HEK293 (cell line): ENCODE results near the gene ENAH.

Source experiments
- CTCF ChIA-PET: fragments of 350-600 bp; formaldehyde crosslinking; extraction: SDS; loops from one replicate; lab custom pipeline; 2021; ENCODE audit warnings: antibody characterized with exemption; lab: Yijun Ruan, JAX
- POLR2A ChIA-PET: fragments of 300-600 bp; formaldehyde crosslinking; extraction: SDS; loops from one replicate; lab custom pipeline; 2020; ENCODE audit warnings: antibody characterized with exemption, inconsistent platforms; lab: Yijun Ruan, JAX
- H3K27ac ChIP-seq: fragments of 200-500 bp; sonication (Bioruptor generic); 2 replicates; pipeline ENCODE4 v1.5.1; 2014; ENCODE audit warnings: low read depth, low read length, control low read depth, inconsistent platforms; ENCODE audit errors: extremely low read depth
- H3K36me3 ChIP-seq, 2 experiments: fragments of 200-500 bp in 1 of 2; sonication (Bioruptor generic) in 1 of 2; 1 replicate in 1 of 2; 2 replicates in 1 of 2; pipeline ENCODE4 v1.5.1; 2014 to 2017; ENCODE audit warnings: inconsistent platforms in 2 of 2, low read length in 2 of 2; ENCODE audit not compliant: control insufficient read depth in 2 of 2, insufficient read depth in 1 of 2
- H3K4me1 ChIP-seq: fragments of 200-500 bp; sonication (Bioruptor generic); 2 replicates; pipeline ENCODE4 v1.5.1; 2014; ENCODE audit warnings: mild to moderate bottlenecking, low read length, inconsistent platforms; ENCODE audit not compliant: control insufficient read depth, insufficient read depth
- H3K4me3 ChIP-seq: 2 replicates; pipeline ENCODE4 v1.5.1; 2011; ENCODE audit warnings: low read depth, mild to moderate bottlenecking, control low read depth, low read length, moderate library complexity
- H3K9me3 ChIP-seq: fragments of 200-500 bp; sonication (Bioruptor generic); 2 replicates; pipeline ENCODE4 v1.5.1; 2014; ENCODE audit warnings: low read depth, low read length, inconsistent platforms; ENCODE audit not compliant: control insufficient read depth, insufficient read depth
- CTCF ChIP-seq: fragments of 450-650 bp; formaldehyde crosslinking; IDR thresholded peaks from 2 replicates; pipeline ENCODE4 v1.5.1; 2016; ENCODE audit warnings: missing biosample characterization, missing genetic modification characterization
- GLI4 ChIP-seq: fragments of 450-650 bp; formaldehyde crosslinking; IDR thresholded peaks from 2 replicates; pipeline ENCODE4 v1.5.1; 2016; ENCODE audit warnings: missing biosample characterization, missing genetic modification characterization
- GLIS2 ChIP-seq: fragments of 450-650 bp; formaldehyde crosslinking; IDR thresholded peaks from 2 replicates; pipeline ENCODE4 v1.5.1; 2016; ENCODE audit warnings: missing biosample characterization, missing genetic modification characterization
- HOXA7 ChIP-seq: sonication (generic); formaldehyde crosslinking; IDR thresholded peaks from 2 replicates; pipeline ENCODE4 v1.8.1; 2022; ENCODE audit warnings: missing genetic modification reagents, borderline replicate concordance
- KLF16 ChIP-seq: fragments of 450-650 bp; formaldehyde crosslinking; IDR thresholded peaks from 2 replicates; pipeline ENCODE4 v1.5.1; 2017; ENCODE audit warnings: missing biosample characterization, missing genetic modification characterization
- PBX3 ChIP-seq: sonication (generic); formaldehyde crosslinking; IDR thresholded peaks from 2 replicates; pipeline ENCODE4 v1.8.1; 2022; ENCODE audit warnings: mild to moderate bottlenecking, moderate library complexity, missing genetic modification reagents
- PRDM6 ChIP-seq: fragments of 450-650 bp; formaldehyde crosslinking; IDR thresholded peaks from 2 replicates; pipeline ENCODE4 v1.5.1; 2017; ENCODE audit warnings: missing biosample characterization, missing genetic modification characterization
- YY1 ChIP-seq: fragments of 450-650 bp; formaldehyde crosslinking; IDR thresholded peaks from 2 replicates; pipeline ENCODE4 v1.5.1; 2018; ENCODE audit warnings: missing biosample characterization, missing genetic modification characterization
- ZBTB10 ChIP-seq: fragments of 450-650 bp; formaldehyde crosslinking; IDR thresholded peaks from 2 replicates; pipeline ENCODE4 v1.5.1; 2016; ENCODE audit warnings: missing biosample characterization, missing genetic modification characterization
- ZBTB8A ChIP-seq: fragments of 450-650 bp; formaldehyde crosslinking; IDR thresholded peaks from 2 replicates; pipeline ENCODE4 v1.5.1; 2016; ENCODE audit warnings: missing biosample characterization, missing genetic modification characterization
- ZNF140 ChIP-seq: fragments of 450-650 bp; formaldehyde crosslinking; IDR thresholded peaks from 2 replicates; pipeline ENCODE4 v1.5.1; 2016; ENCODE audit warnings: missing biosample characterization, missing genetic modification characterization
- ZNF202 ChIP-seq: fragments of 450-650 bp; formaldehyde crosslinking; IDR thresholded peaks from 2 replicates; pipeline ENCODE4 v1.5.1; 2016; ENCODE audit warnings: missing biosample characterization, missing genetic modification characterization, borderline replicate concordance
- ZNF335 ChIP-seq: fragments of 450-650 bp; formaldehyde crosslinking; conservative IDR thresholded peaks from 2 replicates; pipeline ENCODE4 v1.5.1; 2016; ENCODE audit warnings: missing biosample characterization, missing genetic modification characterization
- ZNF354C ChIP-seq: fragments of 450-650 bp; formaldehyde crosslinking; IDR thresholded peaks from 2 replicates; pipeline ENCODE4 v1.5.1; 2016; ENCODE audit warnings: missing biosample characterization, missing genetic modification characterization, low read depth, borderline replicate concordance
- ZNF473 ChIP-seq: fragments of 450-650 bp; formaldehyde crosslinking; IDR thresholded peaks from 2 replicates; pipeline ENCODE4 v1.5.1; 2017; ENCODE audit warnings: missing biosample characterization, missing genetic modification characterization
- ZNF510 ChIP-seq: fragments of 450-650 bp; formaldehyde crosslinking; IDR thresholded peaks from 2 replicates; pipeline ENCODE4 v1.5.1; 2018; ENCODE audit warnings: mild to moderate bottlenecking, missing genetic modification characterization, missing biosample characterization; ENCODE audit not compliant: insufficient replicate concordance
- ZNF558 ChIP-seq: fragments of 450-650 bp; formaldehyde crosslinking; IDR thresholded peaks from 2 replicates; pipeline ENCODE4 v1.5.1; 2016; ENCODE audit warnings: missing biosample characterization, missing genetic modification characterization
- ZNF670 ChIP-seq: fragments of 450-650 bp; formaldehyde crosslinking; IDR thresholded peaks from 2 replicates; pipeline ENCODE4 v1.5.1; 2016; ENCODE audit warnings: missing biosample characterization, missing genetic modification characterization, low read depth
- ZNF76 ChIP-seq: fragments of 450-650 bp; formaldehyde crosslinking; IDR thresholded peaks from 2 replicates; pipeline ENCODE4; 2016; ENCODE audit warnings: low read depth, missing biosample characterization, missing genetic modification characterization, borderline replicate concordance

The ENAH gene

GRCh38 chr1:225466848-225467192 is 186.1 kb downstream of the ENAH start:
- Histone ChIP-seq H3K4me1 (peaks cover 26% of the 10 kb centered on the region), H3K9me3 (no peaks in the 10 kb centered on the region), H3K27ac (no peak overlapping the region), H3K36me3 (no peaks in the 10 kb centered on the region), H3K4me3 (no peak overlapping the region)
- TF ChIP-seq CTCF (tag by site-specific recombination): no peak
- no peak for TF ChIP-seq GLI4
- TF ChIP-seq HOXA7: no peak
- no peak for TF ChIP-seq GLIS2
- TF ChIP-seq YY1 (tag by site-specific recombination): no peak
- TF ChIP-seq ZNF140: no peak
- no peak for TF ChIP-seq PRDM6 (tag by site-specific recombination)
- TF ChIP-seq KLF16 (tag by site-specific recombination): no peak
- TF ChIP-seq ZNF473 (tag by site-specific recombination): no peak
- no peak for TF ChIP-seq ZBTB10 (tag by site-specific recombination)
- no peak for TF ChIP-seq ZNF510 (tag by site-specific recombination)
- no peak for TF ChIP-seq ZNF670 (tag by site-specific recombination)
- TF ChIP-seq ZBTB8A (tag by site-specific recombination): no peak
- no peak for TF ChIP-seq ZNF354C (tag by site-specific recombination)
- TF ChIP-seq ZNF202 (tag by site-specific recombination): no peak
- ChIA-PET CTCF (interaction anchor here (0.6 to 3.6 kb wide), 3 partner anchors 15 to 313 kb away, joined by 3 to 13 read pairs (median 3); no protein-coding TSS in a partner anchor), POLR2A (interaction anchor here (1.5 kb wide), 1 partner anchor 22 kb away, joined by 3 read pairs; no protein-coding TSS in a partner anchor)

- Histone ChIP-seq H3K4me1 (peaks cover 26% of the 10 kb centered on the region), H3K36me3 (no peaks in the 10 kb centered on the region), H3K4me3 (no peak overlapping the region), H3K9me3 (no peaks in the 10 kb centered on the region), H3K27ac (no peak overlapping the region)
- ChIA-PET POLR2A (interaction anchor here (1.1 to 1.2 kb wide), 2 partner anchors 7 to 458 kb away, joined by 3 to 4 read pairs; partner anchors contain the start of gene PYCR2), CTCF (interaction anchor here (0.6 to 7.1 kb wide), 4 partner anchors 8 to 314 kb away, joined by 3 to 54 read pairs (median 5); no protein-coding TSS in a partner anchor)
- TF ChIP-seq PBX3 (CRISPR knock-in tag) (peak; percentile 17; the same call in 1 of the 2 replicates), GLIS2 (peak; percentile 37; the same call in 1 of the 2 replicates), ZNF76 (tag by site-specific recombination) (no peak), ZNF335 (tag by site-specific recombination) (peak; percentile 55), ZNF558 (tag by site-specific recombination) (no peak)
Observed at GRCh38 chr1:225465793-225466517, 187.0 kb downstream of the ENAH start.
